HS-5 (cell line): Measurements from ENCODE around the gene CLTC.

ENCODE experiments used
- DNase-seq: peaks from one replicate; pipeline ENCODE4 v3.0.0-alpha.2; 2012; ENCODE audit warnings: low read depth

Gene CLTC

GRCh38 chr17:59684967-59685366, 65.3 kb downstream of the CLTC start:
- DNase-seq = no peak

GRCh38 chr17:59688008-59688407, 68.3 kb downstream of the CLTC start:
- no peak for DNase-seq

- DNase-seq = no peak
Observed at GRCh38 chr17:59688496-59688895, 68.8 kb downstream of the CLTC start.

GRCh38 chr17:59693582-59693981, 73.9 kb downstream of the CLTC start:
- DNase-seq = no peak

GRCh38 chr17:59694344-59694743, 74.6 kb downstream of the CLTC start:
- DNase-seq = no peak

GRCh38 chr17:59695945-59696681, 76.4 kb downstream of the CLTC start:
- no peak for DNase-seq

- no peak for DNase-seq
Observed at GRCh38 chr17:59696682-59697277, 77.1 kb downstream of the CLTC start.

- DNase-seq = no peak
Observed at GRCh38 chr17:59698143-59698542, 78.4 kb downstream of the CLTC start.

GRCh38 chr17:59699218-59699617, 79.5 kb downstream of the CLTC start:
- no peak for DNase-seq

GRCh38 chr17:59699786-59700185, 80.1 kb downstream of the CLTC start:
- DNase-seq = no peak

GRCh38 chr17:59702304-59702703, 82.6 kb downstream of the CLTC start:
- DNase-seq = no peak

- peak; percentile 96 for DNase-seq
Observed at GRCh38 chr17:59707149-59707970, 87.7 kb downstream of the CLTC start, which contains the start of the genes PTRH2 and VMP1. PTRH2 (minus strand) TSS chr17:59707430; CDS start chr17:59697978, 9,452 bp downstream. VMP1 (plus strand) TSS chr17:59707654; CDS start chr17:59731447, 23,793 bp downstream.

- no peak for DNase-seq
Observed at GRCh38 chr17:59707971-59708430, 88.3 kb downstream of the CLTC start.

- no peak for DNase-seq
Observed at GRCh38 chr17:59711936-59712335, 92.2 kb downstream of the CLTC start.

GRCh38 chr17:59712862-59713261, 93.2 kb downstream of the CLTC start:
- no peak for DNase-seq

GRCh38 chr17:59714255-59714654, 94.6 kb downstream of the CLTC start:
- no peak for DNase-seq

- no peak for DNase-seq
Observed at GRCh38 chr17:59716427-59716826, 96.7 kb downstream of the CLTC start.

- DNase-seq = no peak
Observed at GRCh38 chr17:59719526-59719925, 99.8 kb downstream of the CLTC start.

GRCh38 chr17:59722623-59723022, 102.9 kb downstream of the CLTC start:
- no peak for DNase-seq

- no peak for DNase-seq
Observed at GRCh38 chr17:59723041-59723440, 103.3 kb downstream of the CLTC start.

GRCh38 chr17:59723607-59724006, 103.9 kb downstream of the CLTC start:
- no peak for DNase-seq

- DNase-seq = no peak
Observed at GRCh38 chr17:59725691-59726090, 106.0 kb downstream of the CLTC start.
